Spleen (tissue), 11 donors: ENCODE results near the gene TPO. TPM values are rescaled to one million over a fixed set of nuclear protein-coding genes. Genes with fewer than 3 reads are reported as not detected.

Source experiments
- DNase-seq: peaks from one replicate; pipeline ENCODE4 v3.0.0-alpha.2; 2020
- H3K27ac ChIP-seq, 8 donors: fragments of 200-600 bp; sonication (generic) in 7 of 8; 1 replicate in 4 of 8; 2 replicates in 4 of 8; pipeline versions ENCODE4 v1.5.0 to v1.8.0; 2016 to 2021; ENCODE audit warnings: inconsistent platforms in 4 of 8, mild to moderate bottlenecking in 4 of 8, moderate library complexity in 1 of 8
- H3K27me3 ChIP-seq, 7 donors: fragments of 200-600 bp; sonication (generic) in 6 of 7; replicated peaks in 1 of 7; 1 replicate in 4 of 7; 2 replicates in 3 of 7; pipeline versions ENCODE4 v1.5.0 to v1.8.0; 2016 to 2021; ENCODE audit warnings: inconsistent platforms in 3 of 7, mild to moderate bottlenecking in 1 of 7
- H3K36me3 ChIP-seq, 6 donors: fragments of 200-600 bp; sonication (generic) in 5 of 6; 1 replicate in 4 of 6; 2 replicates in 2 of 6; pipeline versions ENCODE4 v1.5.0 to v1.8.0; 2016 to 2021; ENCODE audit warnings: inconsistent platforms in 2 of 6
- H3K4me1 ChIP-seq, 6 donors: fragments of 200-600 bp; sonication (generic) in 5 of 6; 1 replicate in 3 of 6; 2 replicates in 3 of 6; pipeline versions ENCODE4 v1.5.0 to v1.8.0; 2016 to 2021; ENCODE audit warnings: inconsistent platforms in 3 of 6
- H3K4me3 ChIP-seq, 8 donors: fragments of 200-600 bp; sonication (generic) in 7 of 8; 1 replicate in 4 of 8; 2 replicates in 4 of 8; pipeline versions ENCODE4 v1.5.0 to v1.8.0; 2016 to 2021; ENCODE audit warnings: inconsistent platforms in 4 of 8, mild to moderate bottlenecking in 4 of 8, moderate library complexity in 2 of 8
- H3K9me3 ChIP-seq, 8 donors: fragments of 200-600 bp; sonication (generic) in 7 of 8; 1 replicate in 4 of 8; 2 replicates in 4 of 8; pipeline versions ENCODE4 v1.5.0 to v1.8.0; 2016 to 2021; ENCODE audit warnings: inconsistent platforms in 4 of 8
- POLR2A ChIP-seq, 3 donors: fragments of 450-650 bp; IDR thresholded peaks; one replicate each; pipeline ENCODE4 v1.5.1; 2017; ENCODE audit warnings: antibody characterized with exemption in 3 of 3, mild to moderate bottlenecking in 1 of 3
- POLR2AphosphoS5 ChIP-seq, 3 donors: sonication (generic); formaldehyde crosslinking; IDR thresholded peaks; one replicate each; pipeline ENCODE4 v1.5.1; 2017; ENCODE audit warnings: antibody characterized with exemption in 3 of 3
- WGBS, 5 donors: extraction: QIAGEN DNeasy Blood & Tissue Kit in 3 of 5; methylation state at CpG; one replicate each; pipeline versions ENCODE4 v1.1.5 to v1.1.7; 2013 to 2018; 5-methylcytosine and 5-hydroxymethylcytosine counted together
- intact Hi-C: fragments of 100-400 bp; cut with DNase I; formaldehyde crosslinking; loops from one replicate; pipeline ENCODE4 v1.15.0; 2023; ENCODE audit warnings: low total_unique reads
- polyA plus RNA-seq, 3 donors: library from polyadenylated mRNA; stranded (reverse); fragments of 200-250 nt; gene quantifications; one replicate each; pipeline ENCODE4 v1.2.1, GENCODE V29; 2013
- total RNA-seq, 7 donors: library from RNA; depleted of rRNA in 3 of 7; stranded (reverse); fragments of >200 nt in 3 of 7; fragmentation: NEBNext Ultra II Directional in 4 of 7; extraction: Animal tissue kit (Norgen Biotek cat#: 25700) in 4 of 7; gene quantifications; one replicate each; pipeline versions ENCODE4 v1.1.0 to v1.2.1, GENCODE V29; 2016 to 2021
- TF ChIP-seq, protein P1 (sequence below), 11 experiments: fragments of 200-600 bp in 7 of 11; fragments of 450-650 bp in 4 of 11; sonication (generic) in 4 of 11; IDR thresholded peaks in 8 of 11; conservative IDR thresholded peaks in 3 of 11; 1 replicate in 7 of 11; 2 replicates in 4 of 11; pipeline versions ENCODE4 v1.4.0 to v1.8.0; 2016 to 2021; ENCODE audit warnings: antibody characterized with exemption in 11 of 11, inconsistent platforms in 4 of 11, mild to moderate bottlenecking in 1 of 11
- donor health status: healthy with polysubstance abuse.
- donor health status: DM: no; HTN: no; CAD: no; lungs with moderate emphysema.
- donor health status: DM: no; HTN: no; CAD: no.
- donor health status: Bipolar disorder and iron deficiency.
- donor health status: healthy.
- donor health status: DM: no; HTN: no; CAD: no.
- donor health status: DM: yes; HTN: yes; CAD: no.

The TPO gene
- total and polyA plus RNA-seq, 10 donors: 14.4 to 127 (median 49.0) TPM

DNA sequence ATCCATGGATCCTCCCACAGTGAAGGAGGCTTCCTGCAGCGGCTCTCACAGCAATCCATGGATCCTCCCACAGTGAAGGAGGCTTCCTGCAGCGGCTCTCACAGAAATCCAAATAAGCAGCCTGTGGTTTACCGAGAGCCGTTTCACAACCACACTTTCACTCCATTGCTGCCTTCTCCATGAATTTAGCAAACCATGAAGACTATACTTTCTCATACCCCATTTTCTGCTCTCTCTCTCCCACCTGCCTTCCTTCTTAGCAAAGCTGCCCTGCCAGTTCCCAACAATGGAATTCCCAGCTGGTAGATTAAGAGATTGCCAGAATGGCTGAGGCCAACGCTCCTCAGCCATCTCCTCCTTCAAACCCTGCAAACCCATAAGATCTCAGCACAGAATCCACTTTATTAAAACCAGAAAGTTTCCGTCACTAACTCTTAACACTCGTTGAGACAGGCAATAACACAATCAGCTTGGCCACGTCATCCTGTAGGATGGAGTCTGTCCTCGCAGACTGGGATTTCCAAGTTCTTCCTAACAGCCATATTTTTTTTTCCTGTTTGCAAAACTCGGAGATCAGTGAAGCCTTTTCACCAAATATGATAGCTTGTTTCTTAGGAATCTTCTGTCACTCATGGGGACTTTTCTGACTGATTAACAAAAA is 168.8 kb downstream of the TPO start:
- Histone ChIP-seq H3K36me3 (no peaks in the 10 kb centered on the region), H3K27ac (peak overlapping the region in 1 of 8 donors; percentile 43), H3K4me3 (no peak overlapping the region), H3K27me3 (peaks cover 0 to 25% (median 0%) of the 10 kb centered on the region in 7 donors), H3K4me1 (no peaks in the 10 kb centered on the region), H3K9me3 (no peaks in the 10 kb centered on the region)
- WGBS, 5 donors: 69 to 82% (median 78%) methylated on average over 10 of the region's 10 CpGs
- intact Hi-C loops: no loop called here
- TF ChIP-seq POLR2A (IDR thresholded peaks at IDR 0.05): no peak
- TF ChIP-seq POLR2AphosphoS5 (IDR thresholded peaks at IDR 0.05): no peak
- TF ChIP-seq, protein P1, sequence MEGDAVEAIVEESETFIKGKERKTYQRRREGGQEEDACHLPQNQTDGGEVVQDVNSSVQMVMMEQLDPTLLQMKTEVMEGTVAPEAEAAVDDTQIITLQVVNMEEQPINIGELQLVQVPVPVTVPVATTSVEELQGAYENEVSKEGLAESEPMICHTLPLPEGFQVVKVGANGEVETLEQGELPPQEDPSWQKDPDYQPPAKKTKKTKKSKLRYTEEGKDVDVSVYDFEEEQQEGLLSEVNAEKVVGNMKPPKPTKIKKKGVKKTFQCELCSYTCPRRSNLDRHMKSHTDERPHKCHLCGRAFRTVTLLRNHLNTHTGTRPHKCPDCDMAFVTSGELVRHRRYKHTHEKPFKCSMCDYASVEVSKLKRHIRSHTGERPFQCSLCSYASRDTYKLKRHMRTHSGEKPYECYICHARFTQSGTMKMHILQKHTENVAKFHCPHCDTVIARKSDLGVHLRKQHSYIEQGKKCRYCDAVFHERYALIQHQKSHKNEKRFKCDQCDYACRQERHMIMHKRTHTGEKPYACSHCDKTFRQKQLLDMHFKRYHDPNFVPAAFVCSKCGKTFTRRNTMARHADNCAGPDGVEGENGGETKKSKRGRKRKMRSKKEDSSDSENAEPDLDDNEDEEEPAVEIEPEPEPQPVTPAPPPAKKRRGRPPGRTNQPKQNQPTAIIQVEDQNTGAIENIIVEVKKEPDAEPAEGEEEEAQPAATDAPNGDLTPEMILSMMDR (IDR thresholded peaks at IDR 0.05 in 8 of 11, conservative IDR thresholded peaks at IDR 0.05 in 3 of 11): no peak
- DNase-seq: no peak

DNA sequence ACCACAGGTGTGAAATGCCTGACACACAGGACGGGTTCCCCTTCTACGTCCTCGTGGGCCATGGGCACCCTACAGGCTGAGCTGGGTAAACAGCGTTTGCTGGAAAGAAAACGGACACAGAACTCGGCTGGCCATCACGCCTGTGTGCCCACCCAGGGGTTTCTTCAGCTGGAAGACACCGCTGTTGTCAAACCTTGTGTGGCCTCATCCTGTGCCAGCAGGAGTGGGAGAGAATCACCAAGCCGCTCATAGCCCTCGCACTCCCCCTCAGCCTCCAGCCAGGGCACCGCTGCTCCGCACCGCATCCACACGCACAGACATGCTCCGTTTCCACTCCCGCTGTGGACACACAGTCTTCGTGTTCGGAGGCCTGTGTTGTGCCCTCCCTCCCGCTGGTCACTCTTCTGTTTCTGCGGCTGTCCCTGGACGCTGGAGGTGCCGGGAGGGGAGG is 169.7 kb downstream of the TPO start:
- Histone ChIP-seq H3K27me3 (peaks cover 0 to 27% (median 0%) of the 10 kb centered on the region in 7 donors), H3K9me3 (no peaks in the 10 kb centered on the region), H3K4me3 (no peak overlapping the region), H3K27ac (no peak overlapping the region), H3K36me3 (no peaks in the 10 kb centered on the region), H3K4me1 (no peaks in the 10 kb centered on the region)
- intact Hi-C loops: no loop called here
- 87 to 93% (median 90%) methylated on average over 22 of the region's 22 CpGs for WGBS, 5 donors
- peak; percentile 68 for DNase-seq
- TF ChIP-seq POLR2A (IDR thresholded peaks at IDR 0.05): no peak
- TF ChIP-seq, protein P1 (IDR thresholded peaks at IDR 0.05 in 8 of 11, conservative IDR thresholded peaks at IDR 0.05 in 3 of 11): no peak

DNA sequence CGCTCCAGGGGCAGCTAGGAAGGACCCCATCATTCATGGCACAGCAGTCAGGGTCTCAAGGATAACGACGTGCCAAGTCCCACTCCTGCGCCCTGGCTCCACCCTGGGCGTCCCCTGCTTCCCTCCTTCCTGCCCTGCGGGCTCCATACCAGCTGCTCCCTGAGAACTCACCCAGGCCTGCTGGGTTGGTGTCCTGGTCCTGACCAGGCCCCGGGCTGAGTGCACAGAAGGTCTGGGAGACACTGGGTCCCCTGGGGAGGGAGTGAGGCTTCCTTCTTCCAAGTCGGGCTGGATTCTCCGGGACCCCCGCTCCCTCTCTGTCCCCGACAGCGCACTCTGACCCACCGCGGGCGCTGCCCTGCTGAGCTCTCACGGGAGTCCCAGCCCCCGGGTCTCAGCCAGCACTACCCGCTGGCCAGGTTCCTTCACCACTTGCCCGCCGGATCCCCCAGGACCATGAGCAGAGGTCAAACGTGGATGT is 170.8 kb downstream of the TPO start:
- WGBS, 5 donors: 85 to 91% (median 86%) methylated on average over 21 of the region's 21 CpGs
- Histone ChIP-seq H3K9me3 (no peaks in the 10 kb centered on the region), H3K27me3 (peaks cover 0 to 36% (median 4%) of the 10 kb centered on the region in 7 donors), H3K27ac (no peak overlapping the region), H3K4me1 (peaks cover 0 to 3% (median 0%) of the 10 kb centered on the region in 6 donors), H3K36me3 (no peaks in the 10 kb centered on the region), H3K4me3 (no peak overlapping the region)
- intact Hi-C loops: no loop called here
- TF ChIP-seq, protein P1 (IDR thresholded peaks at IDR 0.05 in 8 of 11, conservative IDR thresholded peaks at IDR 0.05 in 3 of 11): no peak
- TF ChIP-seq POLR2A (IDR thresholded peaks at IDR 0.05): no peak
- no peak for TF ChIP-seq POLR2AphosphoS5 (IDR thresholded peaks at IDR 0.05)
- DNase-seq: peak; percentile 73

- Histone ChIP-seq H3K9me3 (no peaks in the 10 kb centered on the region), H3K36me3 (no peaks in the 10 kb centered on the region), H3K4me1 (peaks cover 0 to 9% (median 0%) of the 10 kb centered on the region in 6 donors), H3K27ac (no peak overlapping the region), H3K4me3 (no peak overlapping the region), H3K27me3 (peaks cover 0 to 44% (median 5%) of the 10 kb centered on the region in 7 donors)
- peak; percentile 54 for DNase-seq
- TF ChIP-seq, protein P1 (IDR thresholded peaks at IDR 0.05 in 8 of 11, conservative IDR thresholded peaks at IDR 0.05 in 3 of 11): no peak
- TF ChIP-seq POLR2A (IDR thresholded peaks at IDR 0.05) (no peak), POLR2AphosphoS5 (IDR thresholded peaks at IDR 0.05) (no peak)
- intact Hi-C loops: no loop called here
- WGBS, 5 donors: 87 to 90% (median 88%) methylated on average over 18 of the region's 18 CpGs
Measured at GRCh38 chr2:1584691-1585485, 171.6 kb downstream of the TPO start.
